Activated CD4-positive, alpha-beta T cell treated with anti-CD3 and anti-CD28 coated beads, Interleukin-2, amount 50 U/mL, for 1 hour (primary cell): ENCODE results near the gene UBR2.
"Not testable (repeated sequence)": the region's sequence is repeated elsewhere in the genome, so short reads cannot be mapped to it uniquely, and the experiment has no call there.

Source experiments
- DNase-seq: peaks from one replicate; pipeline ENCODE4 v3.0.0-alpha.2; 2020

The UBR2 gene

GRCh38 chr6:42555477-42556457 lies 8.1 kb upstream of the UBR2 start:
- DNase-seq = no peak

GRCh38 chr6:42556462-42556861 lies 7.4 kb upstream of the UBR2 start:
- no peak for DNase-seq

- not testable (repeated sequence) for DNase-seq
Observed at GRCh38 chr6:42559276-42559675, 4.6 kb upstream of the UBR2 start.

GRCh38 chr6:42561986-42562385 lies 1.8 kb upstream of the UBR2 start:
- DNase-seq = no peak

- no peak for DNase-seq
Observed at GRCh38 chr6:42562788-42563405, 932 bp upstream of the UBR2 start.

- no peak for DNase-seq
Observed at GRCh38 chr6:42564506-42564825, 637 bp downstream of the UBR2 start.

- no peak for DNase-seq
Observed at GRCh38 chr6:42565823-42566613, 2.2 kb downstream of the UBR2 start.

GRCh38 chr6:42566614-42567208 lies 2.9 kb downstream of the UBR2 start:
- DNase-seq = no peak

GRCh38 chr6:42567237-42567636 lies 3.4 kb downstream of the UBR2 start:
- DNase-seq = not testable (repeated sequence)

- DNase-seq = no peak
Observed at GRCh38 chr6:42569102-42570028, 5.5 kb downstream of the UBR2 start.

- no peak for DNase-seq
Observed at GRCh38 chr6:42571611-42572342, 7.9 kb downstream of the UBR2 start.

GRCh38 chr6:42572523-42572922 lies 8.7 kb downstream of the UBR2 start:
- DNase-seq = no peak

- DNase-seq = not testable (repeated sequence)
Observed at GRCh38 chr6:42576538-42576937, 12.7 kb downstream of the UBR2 start.

GRCh38 chr6:42598300-42598699 lies 34.5 kb downstream of the UBR2 start:
- DNase-seq = no peak

GRCh38 chr6:42599558-42599957 lies 35.7 kb downstream of the UBR2 start:
- DNase-seq = no peak

- no peak for DNase-seq
Observed at GRCh38 chr6:42604150-42604549, 40.3 kb downstream of the UBR2 start.

- not testable (repeated sequence) for DNase-seq
Observed at GRCh38 chr6:42604699-42605098, 40.9 kb downstream of the UBR2 start.

GRCh38 chr6:42610416-42610815 lies 46.6 kb downstream of the UBR2 start:
- DNase-seq = no peak

GRCh38 chr6:42615518-42615917 lies 51.7 kb downstream of the UBR2 start:
- DNase-seq = no peak

- no peak for DNase-seq
Observed at GRCh38 chr6:42616716-42617115, 52.9 kb downstream of the UBR2 start.

GRCh38 chr6:42618105-42618504 lies 54.3 kb downstream of the UBR2 start:
- no peak for DNase-seq
